HepG2 (cell line): Measurements from ENCODE around the gene RIPOR1. TPM values are rescaled to one million over a fixed set of nuclear protein-coding genes. Genes with fewer than 3 reads are reported as not detected.
"Not testable (repeated sequence)": the region's sequence is repeated elsewhere in the genome, so short reads cannot be mapped to it uniquely, and the experiment has no call there.

ENCODE experiments used
- ATAC-seq: fragments of 200-7000 bp; cut with Tn5 transposase; 3 replicates; pipeline ENCODE4 v1.9.1; 2020; ENCODE audit warnings: mild to moderate bottlenecking, moderate library complexity
- BruUV-seq: library from RNA; stranded (reverse); fragments of 400-500 nt; replicated peaks from 2 replicates; lab custom pipeline; 2021; lab: Mats Ljungman, UMichigan
- CTCF ChIA-PET: fragments of 300-600 bp; formaldehyde crosslinking; extraction: SDS; loops from one replicate; lab custom pipeline; 2021; ENCODE audit warnings: low total read pairs, inconsistent platforms, low intra/inter-chr PET ratio; lab: Yijun Ruan, JAX
- POLR2A ChIA-PET: fragments of 350-600 bp; sonication (Branson Sonifier 250); formaldehyde crosslinking; loops from one replicate; lab custom pipeline; 2020; ENCODE audit warnings: antibody characterized with exemption, inconsistent platforms; lab: Yijun Ruan, JAX
- DNase-seq: peaks from one replicate; pipeline ENCODE4 v3.0.0-alpha.2; 2015; ENCODE audit warnings: low spot score
- FAIRE-seq: peaks from 3 replicates; lab custom pipeline; 2011; peaks lifted over from hg19 to GRCh38; lab: Jason Lieb, UNC
- H2AFZ ChIP-seq: one replicate; pipeline ENCODE4 v1.6.1; 2011; ENCODE audit warnings: low read length, inconsistent platforms
- H3K27ac ChIP-seq: fragments of 300-600 bp; 3 replicates; pipeline ENCODE4 v1.8.0; 2011; ENCODE audit warnings: mixed run types, mild to moderate bottlenecking, mixed read lengths, low read length, inconsistent platforms; ENCODE audit not compliant: insufficient read depth; ENCODE audit errors: extremely low read length
- H3K27me3 ChIP-seq, 2 experiments: fragments of 200-600 bp in 1 of 2; 2 replicates in 1 of 2; 3 replicates in 1 of 2; pipeline versions ENCODE4 v1.6.0 to v1.8.0; 2011; ENCODE audit warnings: low read length in 2 of 2, mild to moderate bottlenecking in 2 of 2, moderate library complexity in 2 of 2, inconsistent platforms in 1 of 2; ENCODE audit not compliant: insufficient read depth in 2 of 2, control insufficient read depth in 1 of 2
- H3K36me3 ChIP-seq, 2 experiments: fragments of 200-600 bp in 1 of 2; replicated peaks in 1 of 2; 2 replicates in 1 of 2; 3 replicates in 1 of 2; pipeline versions ENCODE4 v1.5.1 to v1.8.0; 2011; ENCODE audit warnings: low read length in 2 of 2, inconsistent platforms in 1 of 2; ENCODE audit not compliant: insufficient read depth in 2 of 2, control insufficient read depth in 1 of 2
- H3K4me1 ChIP-seq: 2 replicates; pipeline ENCODE4 v1.5.1; 2012; ENCODE audit warnings: low read length, inconsistent platforms; ENCODE audit not compliant: insufficient read depth
- H3K4me2 ChIP-seq: 2 replicates; pipeline ENCODE4 v1.6.0; 2011; ENCODE audit warnings: low read depth, low read length, inconsistent platforms
- H3K4me3 ChIP-seq, 3 experiments: fragments of 200-600 bp in 1 of 3; sonication (generic), shearing (Covaris generic) in 1 of 3; replicated peaks in 1 of 3; 2 replicates each; pipeline ENCODE4 v1.5.1; 2011 to 2016; ENCODE audit warnings: low read length in 3 of 3, inconsistent platforms in 2 of 3, low read depth in 2 of 3, mild to moderate bottlenecking in 2 of 3, control low read depth in 1 of 3, mixed read lengths in 1 of 3; ENCODE audit not compliant: insufficient read depth in 1 of 3
- H3K79me2 ChIP-seq: one replicate; pipeline ENCODE4 v1.6.1; 2011; ENCODE audit warnings: low read length, inconsistent platforms; ENCODE audit not compliant: insufficient read depth
- H3K9ac ChIP-seq: 2 replicates; pipeline ENCODE4 v1.6.0; 2011; ENCODE audit warnings: mild to moderate bottlenecking, low read depth, low read length, inconsistent platforms; ENCODE audit not compliant: insufficient read depth
- H3K9me3 ChIP-seq: 2 replicates; pipeline ENCODE4 v1.5.1; 2012; ENCODE audit warnings: mild to moderate bottlenecking, low read length
- H4K20me1 ChIP-seq: 2 replicates; pipeline ENCODE4 v1.6.0; 2011; ENCODE audit warnings: inconsistent platforms, mild to moderate bottlenecking, low read length, moderate library complexity; ENCODE audit not compliant: insufficient read depth
- ATF6 ChIP-seq: sonication (generic); formaldehyde crosslinking; conservative IDR thresholded peaks from 2 replicates; pipeline ENCODE4 v1.4.0; 2020; ENCODE audit warnings: missing genetic modification reagents
- CREBL2 ChIP-seq: sonication (generic); formaldehyde crosslinking; IDR thresholded peaks from 2 replicates; pipeline ENCODE4 v1.8.1; 2023; ENCODE audit warnings: missing genetic modification reagents, mild to moderate bottlenecking, borderline replicate concordance
- IKZF1 ChIP-seq: fragments of 450-650 bp; IDR thresholded peaks from 2 replicates; pipeline ENCODE4 v1.7.1; 2016
- SNAI1 ChIP-seq: sonication (generic); formaldehyde crosslinking; IDR thresholded peaks from 2 replicates; pipeline ENCODE4 v1.5.0; 2020; ENCODE audit warnings: mild to moderate bottlenecking, missing genetic modification reagents, borderline replicate concordance
- TBP ChIP-seq: sonication (generic); formaldehyde crosslinking; IDR thresholded peaks from 2 replicates; pipeline ENCODE4 v1.5.0; 2020; ENCODE audit warnings: missing genetic modification reagents
- TEF ChIP-seq: sonication (generic); formaldehyde crosslinking; IDR thresholded peaks from 2 replicates; pipeline ENCODE4 v1.5.0; 2020; ENCODE audit warnings: missing genetic modification reagents
- THAP8 ChIP-seq: sonication (generic); formaldehyde crosslinking; IDR thresholded peaks from 2 replicates; pipeline ENCODE4 v1.5.1; 2020; ENCODE audit warnings: missing genetic modification reagents, mild to moderate bottlenecking, borderline replicate concordance
- ZNF124 ChIP-seq: sonication (generic); formaldehyde crosslinking; IDR thresholded peaks from 2 replicates; pipeline ENCODE4 v1.4.0; 2020; ENCODE audit warnings: missing genetic modification reagents
- ZNF510 ChIP-seq: sonication (generic); formaldehyde crosslinking; IDR thresholded peaks from 2 replicates; pipeline ENCODE4 v1.4.0; 2020; ENCODE audit warnings: low read depth, mild to moderate bottlenecking, missing genetic modification reagents
- ZNF616 ChIP-seq: sonication (generic); formaldehyde crosslinking; IDR thresholded peaks from 2 replicates; pipeline ENCODE4 v1.5.0; 2020; ENCODE audit warnings: low read depth, mild to moderate bottlenecking, missing genetic modification reagents
- WGBS: methylation state at CpG from one replicate; pipeline ENCODE4 v1.1.6; 2017; ENCODE audit warnings: low lambda C conversion rate; 5-methylcytosine and 5-hydroxymethylcytosine counted together
- in situ Hi-C: cut with HindIII; loops from 2 replicates; pipeline ENCODE4 v1.10.0; 2017; ENCODE audit warnings: low pct_unique_long_range_greater_than_20kb; ENCODE audit not compliant: extremely low pct_ligation_motif_present
- intact Hi-C: fragments of 100-400 bp; cut with micrococcal nuclease; formaldehyde crosslinking; loops from one replicate; pipeline ENCODE4 v1.10.0; 2022; ENCODE audit not compliant: unreplicated experiment
- polyA plus RNA-seq, 8 experiments: library from polyadenylated mRNA; depleted of rRNA in 3 of 8; stranded (reverse) in 7 of 8; unstranded in 1 of 8; fragments of >200 nt; fragmentation: Illumina TruSeq in 4 of 8; extraction: Trizol in 4 of 8; gene quantifications; 2 replicates each; pipeline versions ENCODE4 v1.2.1 to v1.2.3, GENCODE V29; 2011 to 2016; ENCODE audit warnings: low read depth in 4 of 8, missing spikeins in 1 of 8, mixed read lengths in 1 of 8; ENCODE audit not compliant: insufficient read depth in 1 of 8
- total RNA-seq, 5 experiments: library from RNA; depleted of rRNA; stranded (reverse); fragments of >200 nt; fragmentation: Illumina TruSeq; extraction: Trizol; gene quantifications; 2 replicates each; pipeline ENCODE4 v1.2.3, GENCODE V29; 2016; ENCODE audit warnings: low read depth in 1 of 5
- TF ChIP-seq, protein P1 (sequence below): sonication (generic); formaldehyde crosslinking; IDR thresholded peaks from 2 replicates; pipeline ENCODE4 v1.8.1; 2022; ENCODE audit warnings: mild to moderate bottlenecking, missing genetic modification reagents
- TF ChIP-seq, protein P2 (sequence below): sonication (generic); formaldehyde crosslinking; IDR thresholded peaks from 2 replicates; pipeline ENCODE4 v1.5.0; 2020; ENCODE audit warnings: mild to moderate bottlenecking, missing genetic modification reagents

Gene RIPOR1
- total and polyA plus RNA-seq, 2 of the 13 experiments (the other 11 are each of a cell fraction or from before 2014, with no cell fraction given): 4.6 to 8.1 TPM

DNA sequence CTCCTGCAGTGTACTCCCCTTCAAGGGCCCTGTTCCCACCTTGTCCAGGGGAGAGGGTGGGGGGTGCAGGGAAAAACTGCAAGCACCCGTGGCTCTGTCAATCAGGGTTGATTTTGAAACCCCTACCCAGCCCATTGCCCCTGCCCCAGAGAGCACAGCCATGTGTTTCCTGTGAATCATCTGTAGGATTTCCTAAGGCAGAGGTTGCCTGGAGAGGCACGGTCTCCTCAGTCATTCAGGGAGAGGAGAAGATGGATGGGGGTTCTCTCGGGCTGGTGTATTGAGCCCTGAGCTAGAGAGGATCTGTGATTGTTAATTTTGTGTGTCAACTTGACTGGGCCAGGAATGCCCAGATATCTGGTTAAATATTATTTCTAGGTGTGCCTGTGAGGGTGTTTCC is 41.8 kb upstream of the RIPOR1 start:
- DNase-seq (no peak), ATAC-seq (no peak), FAIRE-seq (no peak)
- Histone ChIP-seq H3K4me3 (no peak overlapping the region), H3K4me2 (no peak overlapping the region), H3K79me2 (peaks cover 3% of the 10 kb centered on the region), H2AFZ (no peak overlapping the region), H3K36me3 (no peaks in the 10 kb centered on the region; a peak in 1 of 5 replicates), H3K4me1 (peaks cover 46% of the 10 kb centered on the region), H3K27me3 (no peaks in the 10 kb centered on the region), H4K20me1 (no peaks in the 10 kb centered on the region), H3K9me3 (no peaks in the 10 kb centered on the region), H3K27ac (no peak overlapping the region), H3K9ac (no peak overlapping the region)
- CTCF ChIA-PET: no interaction called here
- TF ChIP-seq TBP (no peak), THAP8 (no peak), ZNF616 (CRISPR knock-in tag) (no peak), TEF (CRISPR knock-in tag) (no peak), ZNF510 (CRISPR knock-in tag) (no peak), CREBL2 (no peak), ATF6 (no peak), SNAI1 (CRISPR knock-in tag) (no peak), IKZF1 (no peak), ZNF124 (CRISPR knock-in tag) (no peak)
- TF ChIP-seq, protein P1, sequence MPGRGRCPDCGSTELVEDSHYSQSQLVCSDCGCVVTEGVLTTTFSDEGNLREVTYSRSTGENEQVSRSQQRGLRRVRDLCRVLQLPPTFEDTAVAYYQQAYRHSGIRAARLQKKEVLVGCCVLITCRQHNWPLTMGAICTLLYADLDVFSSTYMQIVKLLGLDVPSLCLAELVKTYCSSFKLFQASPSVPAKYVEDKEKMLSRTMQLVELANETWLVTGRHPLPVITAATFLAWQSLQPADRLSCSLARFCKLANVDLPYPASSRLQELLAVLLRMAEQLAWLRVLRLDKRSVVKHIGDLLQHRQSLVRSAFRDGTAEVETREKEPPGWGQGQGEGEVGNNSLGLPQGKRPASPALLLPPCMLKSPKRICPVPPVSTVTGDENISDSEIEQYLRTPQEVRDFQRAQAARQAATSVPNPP (CRISPR knock-in tag): no peak
- TF ChIP-seq, protein P2, sequence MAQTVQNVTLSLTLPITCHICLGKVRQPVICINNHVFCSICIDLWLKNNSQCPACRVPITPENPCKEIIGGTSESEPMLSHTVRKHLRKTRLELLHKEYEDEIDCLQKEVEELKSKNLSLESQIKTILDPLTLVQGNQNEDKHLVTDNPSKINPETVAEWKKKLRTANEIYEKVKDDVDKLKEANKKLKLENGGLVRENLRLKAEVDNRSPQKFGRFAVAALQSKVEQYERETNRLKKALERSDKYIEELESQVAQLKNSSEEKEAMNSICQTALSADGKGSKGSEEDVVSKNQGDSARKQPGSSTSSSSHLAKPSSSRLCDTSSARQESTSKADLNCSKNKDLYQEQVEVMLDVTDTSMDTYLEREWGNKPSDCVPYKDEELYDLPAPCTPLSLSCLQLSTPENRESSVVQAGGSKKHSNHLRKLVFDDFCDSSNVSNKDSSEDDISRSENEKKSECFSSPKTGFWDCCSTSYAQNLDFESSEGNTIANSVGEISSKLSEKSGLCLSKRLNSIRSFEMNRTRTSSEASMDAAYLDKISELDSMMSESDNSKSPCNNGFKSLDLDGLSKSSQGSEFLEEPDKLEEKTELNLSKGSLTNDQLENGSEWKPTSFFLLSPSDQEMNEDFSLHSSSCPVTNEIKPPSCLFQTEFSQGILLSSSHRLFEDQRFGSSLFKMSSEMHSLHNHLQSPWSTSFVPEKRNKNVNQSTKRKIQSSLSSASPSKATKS (CRISPR knock-in tag): no peak
- WGBS: 92% methylated on average over 3 of the region's 3 CpGs
- in situ Hi-C loops: no loop called here
- POLR2A ChIA-PET: no interaction called here
- intact Hi-C loops: no loop called here
- no TSS peak for BruUV-seq

GRCh38 chr16:67487561-67487960 is 41.1 kb upstream of the RIPOR1 start:
- DNase-seq, H3K27ac ChIP-seq, H3K27me3 ChIP-seq, H2AFZ ChIP-seq, H3K79me2 ChIP-seq, in situ Hi-C loops, H4K20me1 ChIP-seq, ATAC-seq, H3K9ac ChIP-seq, FAIRE-seq, H3K36me3 ChIP-seq, CTCF ChIA-PET, POLR2A ChIA-PET, H3K4me2 ChIP-seq, H3K4me3 ChIP-seq, intact Hi-C loops, H3K9me3 ChIP-seq: not testable (repeated sequence)
- 96% methylated on average over 4 of the region's 4 CpGs for WGBS
- peaks cover 38% of the 10 kb centered on the region for H3K4me1 ChIP-seq
- TSS peak; percentile 13 for BruUV-seq
